Measurements from ENCODE around the gene PHF21A. TPM values are rescaled to one million over a fixed set of nuclear protein-coding genes. Genes with fewer than 3 reads are reported as not detected.

Gene PHF21A
- total RNA-seq, 4 donors from 2014 or later = 11.2 to 22.3 (median 15.9) TPM

DNA sequence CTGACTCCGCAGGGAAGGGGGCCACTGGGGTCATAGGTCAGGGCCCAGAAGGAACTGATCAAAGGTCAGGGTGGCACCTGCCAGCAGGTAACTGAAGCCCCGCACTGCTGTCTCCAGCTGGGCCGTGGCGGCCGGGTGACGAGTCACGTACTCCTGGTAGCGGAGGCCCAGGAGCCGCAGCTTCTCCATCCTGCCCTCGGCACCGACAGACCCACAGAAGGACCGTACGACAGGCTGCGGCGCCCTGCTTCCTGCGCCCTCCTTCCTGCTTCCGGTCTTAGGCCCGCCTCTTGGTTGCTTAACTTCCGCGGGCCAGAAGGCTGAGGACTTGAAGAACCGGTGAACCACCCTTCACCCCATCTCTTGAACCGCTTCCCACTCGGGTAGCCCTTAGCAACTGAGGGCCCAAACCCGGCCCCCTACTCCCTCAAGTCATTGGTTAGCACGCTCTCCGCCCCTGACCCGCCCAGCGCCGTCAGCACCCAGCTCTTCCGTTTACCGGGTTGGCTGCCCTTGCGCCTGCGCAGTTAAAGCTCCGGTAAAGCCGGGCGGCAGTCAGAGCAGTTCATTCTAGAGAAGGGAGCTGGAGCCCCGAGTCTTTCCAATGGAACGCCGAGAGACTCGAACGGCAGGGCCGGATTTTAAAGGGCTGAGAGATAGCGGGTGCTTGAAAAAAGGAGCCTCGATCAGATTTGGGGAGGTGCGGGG lies 203.5 kb downstream of the PHF21A start, which contains the start of gene PEX16:
TSS of gene PEX16 (minus strand) at position 255 of the 708 bp plus-strand sequence. CDS start at position 189, 66 bp downstream.
- Histone ChIP-seq H3K4me3 (peak within 1 kb of the TSS; percentile 66 to 89 (median 86)), H3K27me3 (peaks cover 0 to 15% (median 0%) of the 10 kb centered on the region in 4 donors), H3K36me3 (peaks cover 16 to 36% (median 23%) of the 10 kb centered on the region in 3 donors), H3K27ac (peak within 1 kb of the TSS; percentile 88 to 92 (median 90)), H3K9me3 (no peaks in the 10 kb centered on the region), H3K4me1 (peaks cover 26 to 66% (median 33%) of the 10 kb centered on the region in 3 donors)
- DNase-seq = peak; percentile 86
- WGBS, 2 donors = 0% methylated on average over 11 to 19 of the region's 45 CpGs
- TF ChIP-seq CTCF (IDR thresholded peaks at IDR 0.05) = no peak
- TF ChIP-seq POLR2A (IDR thresholded peaks at IDR 0.05) = peak in 3 of 4 donors; percentile 66 to 78 (median 74)
- intact Hi-C loops (cut with DNase I) = no loop called here

- peaks cover 24 to 61% (median 28%) of the 10 kb centered on the region in 3 donors for H3K4me1 ChIP-seq
- H3K27me3 ChIP-seq = peaks cover 0 to 9% (median 0%) of the 10 kb centered on the region in 4 donors
- no peaks in the 10 kb centered on the region for H3K9me3 ChIP-seq
- H3K4me3 ChIP-seq = peak overlapping the region; percentile 66 to 89 (median 86)
- H3K36me3 ChIP-seq = peaks cover 16 to 41% (median 23%) of the 10 kb centered on the region in 3 donors
- peak overlapping the region; percentile 88 to 92 (median 90) for H3K27ac ChIP-seq
- no peak for DNase-seq
- intact Hi-C loops (cut with DNase I) = no loop called here
- TF ChIP-seq POLR2A (IDR thresholded peaks at IDR 0.05) = no peak
- TF ChIP-seq CTCF (IDR thresholded peaks at IDR 0.05) = no peak
- 25% methylated on average over 3 of the region's 16 CpGs; no CpG with 5 or more reads in 1 of the 2 donors for whole genome bisulfite sequencing, 2 donors
These were observed 204.0 kb downstream of the PHF21A start for GRCh38 chr11:45917286-45917622.

GRCh38 chr11:45915446-45915845 lies 205.8 kb downstream of the PHF21A start:
- no peak overlapping the region for H3K4me3 ChIP-seq
- H3K36me3 ChIP-seq = peaks cover 26 to 59% (median 32%) of the 10 kb centered on the region in 3 donors
- no peak for DNase-seq
- no peak overlapping the region for H3K27ac ChIP-seq
- H3K27me3 ChIP-seq = no peaks in the 10 kb centered on the region
- 85% methylated on average over 10 of the region's 13 CpGs; no CpG with 5 or more reads in 1 of the 2 donors for WGBS, 2 donors
- H3K9me3 ChIP-seq = no peaks in the 10 kb centered on the region
- H3K4me1 ChIP-seq = peaks cover 14 to 43% (median 19%) of the 10 kb centered on the region in 3 donors
- intact Hi-C loops (cut with DNase I) = no loop called here
- TF ChIP-seq POLR2A (IDR thresholded peaks at IDR 0.05) (no peak), CTCF (IDR thresholded peaks at IDR 0.05) (no peak)

GRCh38 chr11:45913942-45914635 lies 207.2 kb downstream of the PHF21A start:
- H3K9me3 ChIP-seq = no peaks in the 10 kb centered on the region
- H3K4me3 ChIP-seq = no peak overlapping the region
- peaks cover 14 to 30% (median 17%) of the 10 kb centered on the region in 3 donors for H3K4me1 ChIP-seq
- H3K36me3 ChIP-seq = peaks cover 32 to 73% (median 44%) of the 10 kb centered on the region in 3 donors
- WGBS, 2 donors = 74 to 86% methylated on average over 2 to 7 of the region's 22 CpGs
- no peaks in the 10 kb centered on the region for H3K27me3 ChIP-seq
- no peak overlapping the region for H3K27ac ChIP-seq
- intact Hi-C loops (cut with DNase I) = no loop called here
- TF ChIP-seq POLR2A (IDR thresholded peaks at IDR 0.05) (no peak), CTCF (IDR thresholded peaks at IDR 0.05) (no peak)
- no peak for DNase-seq

DNA sequence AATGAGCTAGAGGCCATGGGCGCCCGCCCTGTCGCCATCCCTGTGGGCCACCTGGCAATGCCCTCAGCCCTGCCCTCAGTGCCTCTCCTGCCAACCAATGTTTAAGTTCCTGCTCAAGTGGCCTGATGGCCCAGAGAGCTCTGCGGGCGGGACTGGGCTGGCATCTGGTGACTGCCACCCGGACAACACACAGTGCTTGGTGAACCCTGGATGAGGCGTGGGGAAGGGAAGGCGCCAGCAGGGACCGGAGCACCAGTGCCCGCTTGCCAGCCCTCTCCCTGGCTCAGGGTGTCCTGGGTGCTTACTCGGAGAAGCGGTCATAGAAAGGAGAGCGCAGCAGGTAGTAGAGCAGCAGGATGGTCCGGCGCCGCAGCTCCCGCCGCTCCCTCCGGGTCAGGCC lies 207.7 kb downstream of the PHF21A start:
- Histone ChIP-seq H3K9me3 (no peaks in the 10 kb centered on the region), H3K4me3 (no peak overlapping the region), H3K36me3 (peaks cover 32 to 76% (median 46%) of the 10 kb centered on the region in 3 donors), H3K27me3 (no peaks in the 10 kb centered on the region), H3K27ac (no peak overlapping the region), H3K4me1 (peaks cover 13 to 27% (median 14%) of the 10 kb centered on the region in 3 donors)
- no peak for DNase-seq
- no peak for TF ChIP-seq CTCF (IDR thresholded peaks at IDR 0.05)
- TF ChIP-seq POLR2A (IDR thresholded peaks at IDR 0.05) = no peak
- intact Hi-C loops (cut with DNase I) = no loop called here
- WGBS, 2 donors = 94% methylated on average over 3 of the region's 19 CpGs; no CpG with 5 or more reads in 1 of the 2 donors
